ENCODE measurements around the gene TBKBP1.

- TF ChIP-seq, protein P1, sequence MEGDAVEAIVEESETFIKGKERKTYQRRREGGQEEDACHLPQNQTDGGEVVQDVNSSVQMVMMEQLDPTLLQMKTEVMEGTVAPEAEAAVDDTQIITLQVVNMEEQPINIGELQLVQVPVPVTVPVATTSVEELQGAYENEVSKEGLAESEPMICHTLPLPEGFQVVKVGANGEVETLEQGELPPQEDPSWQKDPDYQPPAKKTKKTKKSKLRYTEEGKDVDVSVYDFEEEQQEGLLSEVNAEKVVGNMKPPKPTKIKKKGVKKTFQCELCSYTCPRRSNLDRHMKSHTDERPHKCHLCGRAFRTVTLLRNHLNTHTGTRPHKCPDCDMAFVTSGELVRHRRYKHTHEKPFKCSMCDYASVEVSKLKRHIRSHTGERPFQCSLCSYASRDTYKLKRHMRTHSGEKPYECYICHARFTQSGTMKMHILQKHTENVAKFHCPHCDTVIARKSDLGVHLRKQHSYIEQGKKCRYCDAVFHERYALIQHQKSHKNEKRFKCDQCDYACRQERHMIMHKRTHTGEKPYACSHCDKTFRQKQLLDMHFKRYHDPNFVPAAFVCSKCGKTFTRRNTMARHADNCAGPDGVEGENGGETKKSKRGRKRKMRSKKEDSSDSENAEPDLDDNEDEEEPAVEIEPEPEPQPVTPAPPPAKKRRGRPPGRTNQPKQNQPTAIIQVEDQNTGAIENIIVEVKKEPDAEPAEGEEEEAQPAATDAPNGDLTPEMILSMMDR (IDR thresholded peaks at IDR 0.05; ENCODE audit: insufficient read depth, low read length), result no peak
- TF ChIP-seq POLR2AphosphoS5 (IDR thresholded peaks at IDR 0.05; ENCODE audit: low read depth) (no peak), SPI1 (IDR thresholded peaks at IDR 0.05; ENCODE audit: borderline replicate concordance, low read depth) (no peak), GABPA (IDR thresholded peaks at IDR 0.05; ENCODE audit: low read depth) (no peak)
- TF ChIP-seq, protein P2, sequence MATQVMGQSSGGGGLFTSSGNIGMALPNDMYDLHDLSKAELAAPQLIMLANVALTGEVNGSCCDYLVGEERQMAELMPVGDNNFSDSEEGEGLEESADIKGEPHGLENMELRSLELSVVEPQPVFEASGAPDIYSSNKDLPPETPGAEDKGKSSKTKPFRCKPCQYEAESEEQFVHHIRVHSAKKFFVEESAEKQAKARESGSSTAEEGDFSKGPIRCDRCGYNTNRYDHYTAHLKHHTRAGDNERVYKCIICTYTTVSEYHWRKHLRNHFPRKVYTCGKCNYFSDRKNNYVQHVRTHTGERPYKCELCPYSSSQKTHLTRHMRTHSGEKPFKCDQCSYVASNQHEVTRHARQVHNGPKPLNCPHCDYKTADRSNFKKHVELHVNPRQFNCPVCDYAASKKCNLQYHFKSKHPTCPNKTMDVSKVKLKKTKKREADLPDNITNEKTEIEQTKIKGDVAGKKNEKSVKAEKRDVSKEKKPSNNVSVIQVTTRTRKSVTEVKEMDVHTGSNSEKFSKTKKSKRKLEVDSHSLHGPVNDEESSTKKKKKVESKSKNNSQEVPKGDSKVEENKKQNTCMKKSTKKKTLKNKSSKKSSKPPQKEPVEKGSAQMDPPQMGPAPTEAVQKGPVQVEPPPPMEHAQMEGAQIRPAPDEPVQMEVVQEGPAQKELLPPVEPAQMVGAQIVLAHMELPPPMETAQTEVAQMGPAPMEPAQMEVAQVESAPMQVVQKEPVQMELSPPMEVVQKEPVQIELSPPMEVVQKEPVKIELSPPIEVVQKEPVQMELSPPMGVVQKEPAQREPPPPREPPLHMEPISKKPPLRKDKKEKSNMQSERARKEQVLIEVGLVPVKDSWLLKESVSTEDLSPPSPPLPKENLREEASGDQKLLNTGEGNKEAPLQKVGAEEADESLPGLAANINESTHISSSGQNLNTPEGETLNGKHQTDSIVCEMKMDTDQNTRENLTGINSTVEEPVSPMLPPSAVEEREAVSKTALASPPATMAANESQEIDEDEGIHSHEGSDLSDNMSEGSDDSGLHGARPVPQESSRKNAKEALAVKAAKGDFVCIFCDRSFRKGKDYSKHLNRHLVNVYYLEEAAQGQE (IDR thresholded peaks at IDR 0.05; ENCODE audit: insufficient replicate concordance, low read depth), result no peak
Observed at GRCh38 chr17:47729476-47729875, 35.5 kb downstream of the TBKBP1 start.

Measured in HL-60 (cell line).